Islet of Langerhans (tissue), 1 donor: ENCODE measurements around the gene ZNF804A.

Source experiments
- FAIRE-seq: peaks from one replicate; lab custom pipeline; 2011; peaks lifted over from hg19 to GRCh38; lab: Jason Lieb, UNC

ZNF804A gene

DNA sequence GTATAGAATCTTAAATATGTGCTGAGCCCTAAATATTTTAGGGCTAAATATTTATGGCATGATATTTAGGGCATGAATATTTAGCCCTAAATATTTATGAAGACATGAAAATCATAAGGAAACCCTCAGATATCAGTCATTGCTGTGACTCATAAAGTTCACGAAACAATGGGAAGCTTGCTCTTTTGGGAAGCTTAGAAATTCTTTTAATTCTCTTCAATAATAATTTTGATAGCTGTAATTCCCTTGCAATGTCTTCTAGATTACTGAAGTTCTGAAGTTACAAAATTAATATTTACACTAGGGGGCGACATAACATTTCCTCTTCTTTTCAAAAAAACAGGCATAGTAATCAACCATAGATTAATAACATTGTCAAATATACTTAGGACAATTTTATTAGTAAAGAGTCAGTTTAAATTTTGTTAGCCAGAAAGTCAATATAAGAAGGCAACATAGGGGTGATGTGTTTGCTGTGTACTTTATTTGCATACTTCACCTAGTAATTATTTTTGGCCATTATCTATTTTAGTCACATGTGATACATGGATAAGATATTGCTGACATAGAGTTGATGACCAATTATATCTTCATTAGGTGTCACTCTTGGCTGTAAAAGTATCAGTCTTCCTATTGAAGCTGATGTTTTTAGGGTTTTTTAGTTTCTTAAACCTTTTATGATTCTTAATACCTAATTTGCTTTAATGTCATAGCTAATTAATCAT is 13.2 kb downstream of the ZNF804A start:
- FAIRE-seq = peak; percentile 70

DNA sequence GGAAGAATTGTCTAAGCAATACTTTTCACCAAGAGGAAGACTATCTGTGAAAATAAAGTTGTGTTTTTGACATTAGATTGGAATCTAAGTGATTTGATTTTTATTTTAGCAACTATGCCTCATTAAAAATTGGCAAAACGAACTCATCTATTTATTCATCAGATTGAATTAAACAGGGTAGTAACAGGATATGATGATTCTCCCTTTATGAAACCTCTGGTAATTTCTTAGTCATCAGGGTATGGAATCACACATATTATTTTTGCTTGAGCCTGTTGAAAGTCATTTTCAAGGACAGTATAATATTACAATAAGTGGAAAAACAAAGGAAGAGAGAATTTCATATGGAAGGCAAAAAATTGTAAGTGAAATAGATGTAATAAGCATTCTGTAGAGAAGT is 22.0 kb downstream of the ZNF804A start:
- FAIRE-seq = no peak

GRCh38 chr2:184624311-184624710 is 26.0 kb downstream of the ZNF804A start:
- FAIRE-seq = no peak

DNA sequence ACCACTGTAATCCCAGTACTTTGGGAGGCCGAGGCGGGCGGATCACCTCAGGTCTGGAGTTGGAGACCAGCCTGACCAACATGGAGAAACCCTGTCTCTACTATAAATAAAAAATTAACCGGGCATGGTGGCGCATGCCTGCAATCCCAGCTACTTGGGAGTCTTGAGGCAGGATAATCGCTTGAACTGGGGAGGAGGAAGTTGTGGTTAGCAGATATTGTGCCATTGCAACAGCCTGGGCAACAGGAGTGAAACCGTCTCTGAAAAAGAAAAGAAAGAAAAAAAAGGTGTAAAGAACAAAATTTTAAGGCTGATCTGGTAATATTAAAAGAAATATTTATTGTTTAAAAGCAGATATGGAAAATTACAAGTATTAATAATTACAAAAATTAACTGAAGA is 29.7 kb downstream of the ZNF804A start:
- no peak for FAIRE-seq

DNA sequence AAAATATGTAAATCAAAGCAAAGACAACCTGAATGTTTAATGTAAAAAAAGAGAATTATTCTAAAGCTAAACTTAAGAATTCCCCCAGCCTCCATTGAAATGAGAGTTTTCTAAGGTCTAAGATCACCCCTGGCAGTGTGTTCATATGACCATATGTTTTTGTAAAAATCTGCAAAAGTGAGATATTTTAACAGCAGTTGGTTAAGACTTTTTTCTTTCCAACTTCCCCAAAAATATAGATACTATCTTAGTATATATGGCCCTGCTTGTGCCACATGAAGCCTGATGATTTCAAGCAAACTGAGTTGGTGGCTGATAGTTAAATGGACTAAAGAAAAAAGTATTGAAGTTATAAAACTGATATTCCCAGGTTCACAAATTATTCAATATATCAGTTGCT is 35.4 kb downstream of the ZNF804A start:
- no peak for FAIRE-seq

DNA sequence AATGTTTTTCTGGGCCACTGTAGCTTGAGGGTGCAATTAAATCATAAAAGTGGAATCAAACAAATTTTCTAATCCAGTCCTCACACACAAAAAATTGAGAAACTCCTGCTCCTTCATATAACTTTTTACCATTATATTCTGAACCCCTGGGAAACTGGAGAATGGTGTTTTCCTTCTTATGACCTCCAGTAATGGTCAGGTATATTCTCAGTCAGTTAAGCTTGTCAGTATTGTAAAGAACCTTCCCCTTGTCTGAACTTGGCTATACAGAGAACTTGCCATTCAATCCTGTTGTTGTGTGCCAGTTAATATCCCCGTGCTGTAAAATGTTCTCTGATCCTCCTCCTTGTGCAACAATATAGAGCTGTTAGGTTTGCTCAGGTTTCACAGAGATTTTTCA is 39.5 kb downstream of the ZNF804A start:
- no peak for FAIRE-seq

- FAIRE-seq = no peak
Observed at GRCh38 chr2:184644685-184645084, 46.4 kb downstream of the ZNF804A start.

- FAIRE-seq = no peak
Observed at GRCh38 chr2:184646177-184646576, 47.8 kb downstream of the ZNF804A start.

DNA sequence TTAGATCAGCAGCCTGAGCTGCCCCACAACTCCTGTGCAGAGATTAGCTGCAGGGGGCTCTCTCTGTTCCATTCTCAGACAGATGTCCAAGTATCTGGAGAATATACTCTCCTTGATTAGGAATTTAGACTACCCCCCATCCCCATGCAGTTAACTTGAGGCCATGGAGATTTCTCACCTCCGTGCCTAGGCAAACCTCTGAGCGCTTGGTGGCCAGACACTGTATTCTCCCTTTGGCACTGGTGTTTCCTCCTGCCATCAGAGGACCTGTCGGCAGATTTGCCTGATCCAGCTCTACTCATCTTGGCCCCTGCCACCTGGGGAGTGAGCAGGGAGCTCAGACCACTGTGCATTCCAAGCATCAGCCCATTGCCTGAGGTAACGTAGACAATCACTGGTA is 48.3 kb downstream of the ZNF804A start:
- no peak for FAIRE-seq

DNA sequence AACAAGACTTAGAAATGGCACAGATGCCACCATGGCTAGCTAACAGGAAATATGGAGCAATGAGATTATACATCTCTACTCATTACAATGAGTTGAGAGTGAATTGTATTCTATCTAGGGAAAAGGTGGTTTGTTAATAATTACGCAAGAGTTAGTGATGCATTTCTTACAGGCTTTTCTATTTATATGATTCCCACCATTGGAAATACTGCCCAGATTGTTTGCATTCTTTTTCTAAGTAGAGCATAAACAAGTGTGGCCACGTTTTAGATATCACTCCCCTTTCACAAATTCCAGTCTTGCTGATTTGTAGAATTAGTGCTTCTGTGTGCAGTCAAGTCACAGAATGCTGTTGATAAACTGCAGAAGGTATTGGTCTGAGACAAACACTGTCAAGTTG is 56.6 kb downstream of the ZNF804A start:
- FAIRE-seq = no peak

DNA sequence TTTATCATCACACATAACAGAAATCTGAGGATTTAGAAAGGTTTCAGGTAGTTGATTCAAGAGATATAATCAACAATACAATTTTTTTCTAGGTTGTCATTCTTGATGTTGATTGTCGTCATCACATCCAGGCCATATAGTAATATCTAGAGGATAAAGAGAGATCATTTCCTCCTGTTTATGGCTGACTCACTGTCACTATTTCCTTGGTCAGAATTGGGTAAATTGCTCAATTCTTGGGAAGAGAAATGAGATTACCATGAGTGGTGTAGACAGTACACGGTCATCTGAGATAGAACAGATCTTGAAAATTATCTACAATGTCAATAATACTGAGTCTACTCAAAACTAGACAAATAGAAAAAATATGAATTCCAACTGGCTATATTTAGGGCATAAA is 78.8 kb downstream of the ZNF804A start:
- FAIRE-seq = no peak

DNA sequence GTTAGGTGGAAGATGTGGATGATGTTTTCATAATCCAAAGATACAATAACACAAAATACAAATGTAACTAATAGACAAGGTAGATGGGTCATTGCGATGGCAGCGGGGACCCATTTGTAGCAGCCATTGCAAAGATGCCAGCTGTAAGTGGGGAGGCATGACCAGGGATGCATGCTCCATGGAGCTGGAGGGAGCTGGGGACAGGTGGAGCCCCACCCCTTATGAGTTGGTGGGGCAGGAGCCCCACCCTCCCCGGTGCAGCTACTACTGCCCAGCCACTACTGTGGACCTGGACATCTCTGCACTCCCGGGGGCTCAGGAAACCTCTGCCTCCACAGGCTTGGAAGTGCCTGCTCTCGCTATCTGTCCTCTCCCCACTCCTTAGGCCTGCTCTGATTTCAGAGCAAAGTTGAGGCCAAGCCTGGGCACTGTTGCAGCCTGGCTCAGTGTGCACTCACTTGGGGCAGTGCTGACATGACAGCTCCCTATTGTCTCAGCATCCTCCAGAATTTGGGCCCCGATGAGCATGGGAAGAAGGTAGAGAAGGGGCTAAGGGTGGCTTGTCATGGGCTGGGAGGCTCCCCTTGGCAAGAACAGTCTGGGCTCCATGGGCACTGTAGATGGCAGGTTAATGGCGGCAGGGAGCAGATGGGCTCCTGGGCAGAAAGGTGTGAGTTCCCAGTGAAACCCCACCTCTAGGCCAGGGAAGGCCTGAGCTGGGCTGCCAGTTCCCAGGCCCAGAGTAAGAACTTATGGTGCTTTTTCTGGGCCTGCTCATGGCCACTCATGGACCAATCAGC is 81.1 kb downstream of the ZNF804A start:
- FAIRE-seq = no peak

DNA sequence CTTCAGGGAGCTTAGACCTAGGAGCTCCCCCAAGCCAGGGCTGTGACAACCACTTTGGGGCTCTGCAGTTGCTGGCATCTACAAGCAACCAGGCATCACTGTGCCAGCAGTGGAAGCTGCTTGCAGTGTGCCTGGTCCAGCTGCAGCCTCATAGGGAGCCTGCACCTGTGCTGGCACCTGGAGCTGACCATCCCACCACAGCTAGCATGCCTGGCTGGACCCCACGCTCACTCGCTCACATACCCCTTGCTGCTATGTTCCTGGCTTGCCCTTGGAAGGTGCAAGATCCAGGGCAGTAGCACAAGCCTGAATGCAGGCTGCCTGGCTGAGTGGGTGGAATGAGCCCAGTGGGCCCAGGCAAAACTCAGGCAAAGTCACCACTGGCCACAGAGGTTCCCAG is 82.5 kb downstream of the ZNF804A start:
- FAIRE-seq = no peak

DNA sequence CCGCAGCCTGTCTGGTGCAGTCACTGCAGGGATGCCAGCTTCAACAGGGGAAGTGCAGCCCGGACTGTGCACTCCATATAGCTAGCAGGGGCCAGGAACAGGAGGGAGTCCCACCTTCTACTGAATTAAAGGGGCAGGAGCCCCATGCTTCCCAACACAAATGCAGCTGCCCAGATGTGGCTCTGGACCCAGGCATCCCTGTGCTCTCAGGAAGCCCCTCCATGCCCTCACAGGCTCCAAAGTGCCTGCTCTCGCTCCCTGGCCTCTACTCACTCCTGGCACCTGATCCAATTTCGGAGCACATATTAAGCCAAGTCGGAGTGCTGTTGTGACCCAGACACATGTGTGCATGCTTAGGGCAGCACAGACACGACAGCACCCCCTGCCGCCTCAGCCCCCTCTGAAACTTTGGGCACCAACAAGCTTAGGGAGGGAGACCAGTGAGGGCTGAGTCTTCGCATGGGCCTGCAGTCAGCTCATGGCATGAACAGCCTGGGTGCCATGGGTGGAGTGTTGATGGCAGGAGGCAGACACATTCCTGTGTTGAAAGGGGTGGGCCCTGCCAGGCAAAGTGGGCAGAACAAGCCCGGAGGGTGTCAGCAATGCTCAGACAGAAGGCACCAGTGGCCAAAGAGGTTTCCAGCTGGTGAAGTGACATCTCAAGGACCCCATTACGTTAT is 83.5 kb downstream of the ZNF804A start:
- FAIRE-seq = no peak

DNA sequence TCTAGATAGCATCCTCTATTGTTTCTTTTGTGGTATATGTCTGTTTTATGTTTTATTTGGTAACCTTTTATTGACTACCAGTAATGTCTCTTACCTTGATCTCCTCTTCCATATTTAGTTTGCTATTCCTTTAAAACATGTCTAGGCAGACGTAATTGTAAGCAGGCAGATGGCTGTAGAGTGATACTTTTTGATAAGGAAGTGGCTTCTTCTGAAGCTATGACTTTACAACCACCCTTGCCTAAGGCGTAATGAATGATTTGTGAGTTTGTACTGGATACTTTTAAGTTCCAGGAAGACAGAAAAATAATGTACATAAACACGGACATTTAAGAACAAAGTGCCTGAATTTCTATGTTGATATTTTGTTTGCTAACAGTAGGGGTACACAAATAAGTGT is 85.6 kb downstream of the ZNF804A start:
- FAIRE-seq = no peak

DNA sequence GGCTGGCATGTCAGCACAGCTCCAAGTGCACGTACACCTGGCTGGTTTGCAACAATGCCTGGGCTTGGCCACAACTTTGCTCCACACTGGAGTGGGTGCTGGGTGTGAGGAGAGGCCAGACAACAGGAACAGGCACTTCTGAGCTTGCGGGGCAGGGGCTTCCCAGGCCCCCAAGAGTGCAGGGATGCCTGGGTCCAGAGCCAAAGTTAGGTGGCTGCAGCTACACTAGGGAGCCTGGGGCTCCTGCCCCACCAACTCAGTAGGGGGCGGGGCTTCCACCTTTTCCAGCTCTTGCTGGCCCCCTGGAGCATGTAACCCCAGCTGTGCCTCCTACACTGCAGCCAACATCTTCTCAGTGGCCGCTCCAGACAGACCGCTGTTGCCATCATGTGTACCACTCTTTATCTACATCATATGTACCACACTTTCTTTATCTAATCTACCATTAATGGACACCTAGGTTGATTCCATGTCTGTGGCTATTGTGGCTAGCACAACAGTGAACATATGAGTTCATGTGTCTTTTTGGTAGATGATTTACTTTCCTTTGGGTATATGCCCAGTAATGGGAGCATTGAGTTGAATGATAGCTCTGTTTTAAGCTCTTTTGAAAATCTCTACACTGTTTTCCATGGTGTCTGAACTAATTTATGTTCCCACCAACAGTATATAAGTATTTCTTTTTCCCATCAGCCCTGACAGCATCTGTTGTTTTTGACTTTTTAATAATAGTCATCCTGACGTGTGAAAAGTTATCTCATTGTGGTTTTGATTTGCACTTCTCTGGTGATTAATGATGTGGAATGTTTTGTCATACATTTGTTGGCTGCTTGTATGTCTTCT is 87.9 kb downstream of the ZNF804A start:
- FAIRE-seq = no peak

- FAIRE-seq = no peak
Observed at GRCh38 chr2:184689638-184690037, 91.3 kb downstream of the ZNF804A start.

GRCh38 chr2:184692141-184692734 is 93.9 kb downstream of the ZNF804A start:
- FAIRE-seq = no peak

- FAIRE-seq = peak; percentile 5
Observed at GRCh38 chr2:184696644-184697043, 98.3 kb downstream of the ZNF804A start.

DNA sequence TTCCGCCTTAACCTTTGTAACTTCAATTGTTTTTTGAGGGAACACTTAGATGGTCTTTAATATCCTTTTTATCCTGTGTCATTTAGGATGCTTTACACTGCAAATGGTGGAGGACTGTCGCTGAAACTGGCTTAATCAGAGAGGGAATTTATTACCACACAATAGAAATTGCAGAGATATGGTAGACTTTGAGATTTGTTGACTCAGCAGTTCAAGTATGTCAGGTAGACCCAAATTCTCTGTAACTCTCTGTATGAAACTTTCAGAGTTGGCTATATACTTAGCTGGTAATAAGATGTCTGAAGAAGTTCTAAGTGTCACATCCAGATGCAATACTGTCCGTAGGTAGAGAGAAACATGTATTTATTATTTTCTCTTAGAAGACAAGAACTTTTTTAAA is 100.1 kb downstream of the ZNF804A start:
- no peak for FAIRE-seq

DNA sequence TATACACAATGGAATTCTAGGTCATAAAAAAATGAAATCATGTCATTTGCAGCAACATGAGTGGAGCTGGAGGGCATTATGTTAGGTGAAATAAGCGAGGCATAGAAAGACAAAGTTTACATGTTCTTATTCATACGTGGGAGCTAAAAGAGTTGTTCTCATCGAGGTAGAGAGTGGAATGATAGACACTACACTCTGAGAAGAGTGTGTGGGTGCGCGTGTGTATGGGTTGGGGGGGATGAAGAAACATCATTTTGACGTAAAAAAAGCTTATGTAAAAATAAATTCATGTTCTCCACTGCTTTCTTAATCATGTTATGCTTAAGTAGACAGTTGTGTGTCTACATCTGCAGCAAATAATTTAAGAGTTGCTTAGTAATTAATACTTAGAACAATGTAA is 123.6 kb downstream of the ZNF804A start:
- FAIRE-seq = no peak

DNA sequence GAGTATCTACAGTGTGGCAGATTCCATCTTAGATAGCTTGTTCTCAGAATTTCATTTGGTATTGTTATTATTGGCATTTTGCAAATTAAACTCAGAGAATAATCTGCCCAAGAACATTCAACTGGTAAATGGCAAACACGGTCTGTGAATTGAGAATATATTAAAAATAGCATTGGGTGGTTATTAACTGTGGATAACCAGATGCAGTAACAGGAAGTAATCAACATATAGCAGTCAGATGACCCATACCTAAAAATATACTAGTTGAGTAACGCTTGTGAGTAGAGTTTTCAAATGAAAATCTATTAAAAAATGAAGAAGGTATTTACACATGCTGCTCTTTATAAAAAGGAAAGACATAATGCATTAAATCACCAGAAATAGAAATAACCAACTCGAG is 129.5 kb downstream of the ZNF804A start:
- no peak for FAIRE-seq
